Astrocyte of the cerebellum (primary cell): ENCODE data around the gene IFNA21.
"Not testable (repeated sequence)": the region's sequence is repeated elsewhere in the genome, so short reads cannot be mapped to it uniquely, and the experiment has no call there.

ENCODE experiments used
- DNase-seq: peaks from one replicate; pipeline ENCODE4 v3.0.0-alpha.2; 2011; ENCODE audit warnings: low read depth
- H3K4me3 ChIP-seq: 2 replicates; pipeline ENCODE4 v1.5.1; 2011; ENCODE audit warnings: mild to moderate bottlenecking, low read depth, low read length, moderate library complexity
- in situ Hi-C: cut with HindIII; loops from 2 replicates; pipeline ENCODE4 v1.10.0; 2017; ENCODE audit warnings: low sequenced_read_pairs
- TF ChIP-seq, protein P1 (sequence below): IDR thresholded peaks from 2 replicates; pipeline ENCODE4 v1.5.1; 2012; ENCODE audit warnings: low read length, low read depth, moderate library complexity, mild to moderate bottlenecking; ENCODE audit errors: missing control alignments

Gene IFNA21

DNA sequence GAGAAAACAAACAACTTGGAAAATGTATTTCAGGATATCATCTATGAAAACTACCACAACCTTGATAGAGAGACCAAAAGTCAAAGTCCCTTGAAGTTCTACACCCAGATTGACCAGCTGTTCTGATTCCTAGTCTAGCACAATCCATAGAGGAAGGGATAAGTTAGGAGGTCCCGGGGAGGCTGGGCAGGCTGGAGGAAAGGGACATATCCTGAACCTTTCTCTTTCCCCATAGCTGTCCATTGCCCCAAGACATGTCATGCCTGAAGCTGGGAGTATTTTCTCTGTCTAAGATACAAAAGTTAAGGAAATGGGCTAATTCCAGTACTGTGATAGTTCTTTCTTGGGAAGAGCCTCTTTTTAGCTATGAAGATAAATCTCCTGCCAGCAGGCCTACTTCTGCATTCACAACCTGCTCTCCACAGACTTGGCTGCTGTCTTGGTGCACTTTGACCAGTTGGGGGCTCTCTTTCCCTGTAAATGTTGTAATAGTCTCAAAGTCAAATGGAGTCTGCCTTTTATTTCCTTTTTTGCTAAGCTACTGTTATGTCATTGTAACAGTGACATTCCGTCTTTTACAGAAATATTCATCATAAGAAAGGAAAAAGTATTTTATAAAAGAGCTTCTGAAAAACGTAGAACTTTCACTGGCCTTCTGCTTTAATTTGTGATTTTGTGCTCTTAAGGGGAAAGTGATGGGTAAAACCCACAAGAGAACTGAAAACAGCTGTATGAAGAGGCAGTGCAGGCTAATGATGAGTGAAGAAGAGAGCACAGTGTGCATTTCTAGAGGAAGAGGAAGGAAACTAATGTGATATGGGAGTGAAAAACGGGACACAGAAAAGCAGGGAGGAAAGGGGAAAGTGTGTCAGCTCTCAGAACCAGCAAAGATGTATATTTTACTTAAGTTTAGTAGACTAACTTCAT is 16.6 kb upstream of the IFNA21 start:
- DNase-seq, in situ Hi-C loops, H3K4me3 ChIP-seq: not testable (repeated sequence)
- TF ChIP-seq, protein P1, sequence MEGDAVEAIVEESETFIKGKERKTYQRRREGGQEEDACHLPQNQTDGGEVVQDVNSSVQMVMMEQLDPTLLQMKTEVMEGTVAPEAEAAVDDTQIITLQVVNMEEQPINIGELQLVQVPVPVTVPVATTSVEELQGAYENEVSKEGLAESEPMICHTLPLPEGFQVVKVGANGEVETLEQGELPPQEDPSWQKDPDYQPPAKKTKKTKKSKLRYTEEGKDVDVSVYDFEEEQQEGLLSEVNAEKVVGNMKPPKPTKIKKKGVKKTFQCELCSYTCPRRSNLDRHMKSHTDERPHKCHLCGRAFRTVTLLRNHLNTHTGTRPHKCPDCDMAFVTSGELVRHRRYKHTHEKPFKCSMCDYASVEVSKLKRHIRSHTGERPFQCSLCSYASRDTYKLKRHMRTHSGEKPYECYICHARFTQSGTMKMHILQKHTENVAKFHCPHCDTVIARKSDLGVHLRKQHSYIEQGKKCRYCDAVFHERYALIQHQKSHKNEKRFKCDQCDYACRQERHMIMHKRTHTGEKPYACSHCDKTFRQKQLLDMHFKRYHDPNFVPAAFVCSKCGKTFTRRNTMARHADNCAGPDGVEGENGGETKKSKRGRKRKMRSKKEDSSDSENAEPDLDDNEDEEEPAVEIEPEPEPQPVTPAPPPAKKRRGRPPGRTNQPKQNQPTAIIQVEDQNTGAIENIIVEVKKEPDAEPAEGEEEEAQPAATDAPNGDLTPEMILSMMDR = peak; percentile 46

DNA sequence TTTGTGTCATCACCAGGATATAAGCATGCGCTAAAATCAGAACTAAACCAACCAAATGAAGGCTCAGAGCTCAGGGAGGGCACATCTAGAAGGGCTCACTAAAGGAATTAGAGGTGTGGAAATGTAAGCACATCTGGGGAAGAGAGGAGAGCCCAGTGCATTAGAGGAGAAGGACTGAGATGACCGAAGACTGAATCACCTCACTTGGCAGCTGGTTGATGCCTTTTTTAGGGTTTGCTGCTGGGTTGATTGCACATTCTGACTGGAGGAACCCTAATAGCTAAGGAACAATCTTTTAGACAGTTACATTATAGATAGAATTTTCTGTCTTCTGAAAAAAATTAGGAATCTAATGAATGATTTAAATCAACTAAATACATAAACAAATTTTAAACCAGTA is 8.2 kb upstream of the IFNA21 start:
- no peak overlapping the region for H3K4me3 ChIP-seq
- in situ Hi-C loops = no loop called here
- TF ChIP-seq, protein P1 = no peak
- no peak for DNase-seq

DNA sequence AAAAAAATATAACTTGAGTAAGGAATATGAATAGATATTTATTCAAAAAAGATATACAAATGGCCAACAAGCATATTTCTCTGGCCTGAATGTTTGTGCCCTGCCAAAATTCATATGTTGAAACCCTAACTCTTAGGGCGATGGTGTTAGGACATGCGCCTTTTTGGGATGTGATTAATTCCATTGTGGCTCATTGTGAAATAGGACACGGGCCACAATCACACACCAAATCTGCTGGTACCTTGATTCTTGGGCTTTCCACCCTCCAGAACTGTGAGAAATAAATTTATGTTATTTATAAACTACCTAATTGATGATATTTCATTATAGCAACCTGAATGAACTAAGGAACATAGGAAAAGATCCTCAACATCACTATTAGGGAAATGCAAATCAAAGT is 5.7 kb upstream of the IFNA21 start:
- in situ Hi-C loops = no loop called here
- TF ChIP-seq, protein P1 = no peak
- no peak for DNase-seq
- H3K4me3 ChIP-seq = no peak overlapping the region

DNA sequence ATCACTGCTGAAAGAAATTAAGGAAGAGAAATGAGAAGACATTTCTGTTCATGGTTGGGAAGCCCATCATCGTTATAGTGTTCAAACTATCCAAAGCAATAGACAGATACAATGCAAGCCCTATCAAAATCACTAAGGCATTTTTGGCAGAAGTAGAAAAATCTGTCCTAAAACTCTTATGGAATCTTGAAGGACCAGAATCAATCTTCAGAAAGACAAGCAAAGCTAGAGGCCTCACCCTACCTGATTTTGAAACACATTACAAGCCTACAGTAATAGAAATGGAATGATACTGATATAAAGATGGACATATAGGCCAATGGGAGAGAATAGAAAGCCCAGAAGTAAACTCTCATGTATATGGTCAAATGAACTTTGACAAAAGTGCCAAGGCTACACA is 4.9 kb upstream of the IFNA21 start:
- no peak overlapping the region for H3K4me3 ChIP-seq
- in situ Hi-C loops = no loop called here
- no peak for DNase-seq
- TF ChIP-seq, protein P1 = no peak

DNA sequence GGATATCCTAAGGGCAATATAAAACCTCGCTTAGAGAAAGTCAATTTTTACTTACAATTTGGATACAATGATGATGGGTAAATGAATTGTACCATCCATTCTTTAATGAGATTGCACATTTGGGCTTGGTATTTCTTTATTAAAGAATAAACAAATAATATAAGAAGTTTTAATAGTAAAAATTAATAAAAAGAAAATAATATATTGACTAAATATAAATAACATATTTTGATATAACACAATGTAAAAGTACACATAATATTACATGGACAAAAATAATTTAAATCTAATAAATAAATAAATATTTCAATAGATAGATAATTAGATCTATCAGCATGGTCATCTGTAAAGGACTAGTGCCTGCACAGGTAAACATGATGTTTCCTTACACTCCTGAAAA is 944 bp downstream of the IFNA21 start:
- in situ Hi-C loops = no loop called here
- no peak overlapping the region for H3K4me3 ChIP-seq
- no peak for DNase-seq
- TF ChIP-seq, protein P1 = no peak

DNA sequence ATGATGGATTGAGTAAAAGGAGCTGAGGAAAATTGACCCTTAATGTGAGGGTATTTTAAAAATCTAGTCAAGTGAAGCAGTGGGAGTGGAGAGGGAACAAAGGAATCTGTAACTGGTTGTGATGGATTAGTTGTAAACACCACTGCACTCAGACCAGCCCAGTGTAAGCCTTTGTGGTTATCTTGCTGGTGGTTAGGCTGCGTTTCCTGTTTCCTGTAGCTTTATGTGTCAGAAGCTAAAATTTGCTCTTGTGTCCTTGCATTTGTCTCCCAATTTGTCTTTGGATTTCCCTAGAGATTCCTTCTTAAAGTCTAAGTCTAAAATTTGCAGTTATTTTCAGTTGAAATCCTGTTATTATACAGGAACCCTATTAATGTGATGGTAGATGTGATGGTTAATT is 6.3 kb downstream of the IFNA21 start:
- in situ Hi-C loops = no loop called here
- no peak overlapping the region for H3K4me3 ChIP-seq
- TF ChIP-seq, protein P1 = no peak
- peak; percentile 16 for DNase-seq
